Sigmoid colon (tissue), 7 donors: Measurements from ENCODE around the gene LRP8. TPM values are rescaled to one million over a fixed set of nuclear protein-coding genes. Genes with fewer than 3 reads are reported as not detected.
"Not testable (repeated sequence)": the region's sequence is repeated elsewhere in the genome, so short reads cannot be mapped to it uniquely, and the experiment has no call there.

Experiments used
- DNase-seq: peaks from one replicate; pipeline ENCODE4 v3.0.0-alpha.2; 2019
- H3K27ac ChIP-seq, 4 donors: fragments of 200-600 bp; sonication (generic); one replicate each; pipeline ENCODE4 v1.5.1; 2016 to 2019; ENCODE audit warnings: mild to moderate bottlenecking in 1 of 4
- H3K27me3 ChIP-seq, 3 donors: fragments of 200-600 bp; sonication (generic); one replicate each; pipeline ENCODE4 v1.5.1; 2019; ENCODE audit warnings: mild to moderate bottlenecking in 1 of 3
- H3K36me3 ChIP-seq, 4 donors: fragments of 200-600 bp; sonication (generic); one replicate each; pipeline ENCODE4 v1.5.1; 2016 to 2019
- H3K4me1 ChIP-seq, 4 donors: fragments of 200-600 bp; sonication (generic); one replicate each; pipeline ENCODE4 v1.5.1; 2017 to 2019
- H3K4me3 ChIP-seq, 4 donors: fragments of 200-600 bp; sonication (generic); one replicate each; pipeline ENCODE4 v1.5.1; 2017 to 2019; ENCODE audit warnings: mild to moderate bottlenecking in 2 of 4, moderate library complexity in 1 of 4
- H3K9me3 ChIP-seq, 4 donors: fragments of 200-600 bp in 3 of 4; sonication (generic) in 3 of 4; one replicate each; pipeline versions ENCODE4 v1.5.1 to v1.6.1; 2013 to 2019
- CTCF ChIP-seq, 4 experiments: fragments of 450-650 bp in 3 of 4; fragments of 200-600 bp in 1 of 4; IDR thresholded peaks; one replicate each; pipeline ENCODE4 v1.5.1; 2016 to 2019; ENCODE audit warnings: antibody characterized with exemption in 4 of 4, mild to moderate bottlenecking in 3 of 4, moderate library complexity in 2 of 4
- EP300 ChIP-seq, 4 donors: sonication (generic); formaldehyde crosslinking; IDR thresholded peaks; one replicate each; pipeline ENCODE4 v1.6.1; 2017; ENCODE audit warnings: antibody characterized with exemption in 4 of 4
- POLR2A ChIP-seq, 2 donors: fragments of 450-650 bp; IDR thresholded peaks; one replicate each; pipeline ENCODE4 v1.6.1; 2016; ENCODE audit warnings: antibody characterized with exemption in 2 of 2, mild to moderate bottlenecking in 2 of 2, moderate library complexity in 2 of 2
- POLR2AphosphoS5 ChIP-seq, 4 donors: sonication (generic); formaldehyde crosslinking; IDR thresholded peaks; one replicate each; pipeline ENCODE4 v1.6.1; 2017; ENCODE audit warnings: antibody characterized with exemption in 4 of 4
- WGBS, 2 donors: extraction: QIAGEN DNeasy Blood & Tissue Kit; methylation state at CpG; one replicate each; pipeline ENCODE4 v1.1.7; 2013; 5-methylcytosine and 5-hydroxymethylcytosine counted together
- intact Hi-C: fragments of 100-400 bp; cut with DNase I; formaldehyde crosslinking; loops from one replicate; pipeline ENCODE4 v1.15.1; 2023
- polyA plus RNA-seq, 3 donors: library from polyadenylated mRNA; stranded (reverse); fragments of 200-250 nt; gene quantifications; one replicate each; pipeline ENCODE4 v1.2.3, GENCODE V29; 2013
- total RNA-seq, 4 donors: library from RNA; depleted of rRNA; stranded (reverse); fragments of >200 nt; gene quantifications; one replicate each; pipeline ENCODE4 v1.1.0, GENCODE V29; 2016
- donor health status: healthy with polysubstance abuse.
- donor health status: Bipolar disorder and iron deficiency.
- donor health status: healthy.

Gene LRP8
- total and polyA plus RNA-seq, 7 donors = 0.69 to 7.8 (median 1.2) TPM

DNA sequence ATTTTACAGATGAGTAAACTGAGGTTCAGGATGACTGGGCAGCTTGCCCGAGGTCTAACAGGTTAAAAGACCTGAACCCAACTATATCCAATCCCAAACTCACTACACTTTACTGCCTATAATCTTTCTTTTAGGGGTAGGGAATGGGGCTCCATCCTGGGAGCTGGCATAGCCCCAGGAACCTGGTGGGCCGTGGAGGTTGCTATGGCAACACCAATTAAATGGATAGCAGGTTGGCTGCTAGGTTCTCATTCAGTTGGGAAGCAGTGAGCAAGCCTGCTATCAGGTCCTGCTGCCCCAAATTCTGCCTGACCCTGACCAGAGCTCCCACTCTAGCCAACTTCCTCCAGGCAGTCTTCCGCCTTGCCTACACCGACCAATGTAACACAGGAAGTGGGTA lies 40.9 kb downstream of the LRP8 start:
- WGBS, 2 donors = 85 to 87% methylated on average over 4 of the region's 4 CpGs
- intact Hi-C loops = no loop called here
- Histone ChIP-seq H3K27ac (no peak overlapping the region), H3K4me1 (no peaks in the 10 kb centered on the region), H3K27me3 (no peaks in the 10 kb centered on the region), H3K4me3 (no peak overlapping the region), H3K9me3 (no peaks in the 10 kb centered on the region), H3K36me3 (no peaks in the 10 kb centered on the region)
- no peak for DNase-seq
- TF ChIP-seq EP300 (IDR thresholded peaks at IDR 0.05) (no peak), POLR2AphosphoS5 (IDR thresholded peaks at IDR 0.05) (no peak), POLR2A (IDR thresholded peaks at IDR 0.05) (no peak), CTCF (IDR thresholded peaks at IDR 0.05) (no peak)

DNA sequence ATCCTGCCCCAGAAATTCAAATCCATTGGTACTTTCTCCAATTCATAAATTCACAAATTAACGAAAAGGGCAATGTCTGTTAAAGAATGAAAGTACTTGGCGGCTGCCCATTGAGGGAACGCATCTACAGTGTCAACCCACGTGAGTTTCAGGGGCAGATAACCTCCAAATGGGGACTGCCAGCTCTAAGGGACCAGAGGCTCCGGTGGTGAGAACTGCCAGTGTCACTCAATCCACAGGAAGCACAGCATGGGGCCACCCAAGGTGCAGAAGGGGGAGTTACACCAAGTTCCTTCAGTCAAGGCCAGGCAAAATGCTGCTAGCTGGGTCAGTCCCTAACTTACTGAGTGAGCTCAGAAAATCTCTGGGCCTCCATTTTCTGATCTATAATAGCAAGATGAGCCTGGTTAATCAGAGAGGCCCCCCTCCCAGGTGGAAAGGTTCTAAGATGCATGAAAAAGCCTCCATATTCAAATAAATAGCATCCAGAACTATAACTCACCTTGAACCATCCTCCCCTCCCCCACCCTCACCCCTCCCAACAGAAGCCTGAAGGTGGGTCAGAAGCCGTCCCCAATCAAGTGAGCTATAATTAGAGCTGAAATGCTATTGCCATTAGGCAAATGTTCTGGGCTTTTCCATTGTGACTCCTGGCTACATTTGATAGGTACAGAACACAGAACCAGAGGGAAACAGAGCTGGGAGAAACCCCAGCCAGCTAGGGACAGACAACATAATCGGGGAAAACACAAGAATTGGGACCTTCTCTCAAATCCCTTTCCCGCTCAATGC lies 41.7 kb downstream of the LRP8 start:
- Histone ChIP-seq H3K4me1 (no peaks in the 10 kb centered on the region), H3K27me3 (no peaks in the 10 kb centered on the region), H3K36me3 (no peaks in the 10 kb centered on the region), H3K4me3 (no peak overlapping the region), H3K27ac (no peak overlapping the region), H3K9me3 (no peaks in the 10 kb centered on the region)
- intact Hi-C loops = no loop called here
- 77 to 90% methylated on average over 8 of the region's 8 CpGs for WGBS, 2 donors
- no peak for DNase-seq
- TF ChIP-seq EP300 (IDR thresholded peaks at IDR 0.05) = no peak
- TF ChIP-seq CTCF (IDR thresholded peaks at IDR 0.05) = no peak
- no peak for TF ChIP-seq POLR2A (IDR thresholded peaks at IDR 0.05)
- TF ChIP-seq POLR2AphosphoS5 (IDR thresholded peaks at IDR 0.05) = no peak

DNA sequence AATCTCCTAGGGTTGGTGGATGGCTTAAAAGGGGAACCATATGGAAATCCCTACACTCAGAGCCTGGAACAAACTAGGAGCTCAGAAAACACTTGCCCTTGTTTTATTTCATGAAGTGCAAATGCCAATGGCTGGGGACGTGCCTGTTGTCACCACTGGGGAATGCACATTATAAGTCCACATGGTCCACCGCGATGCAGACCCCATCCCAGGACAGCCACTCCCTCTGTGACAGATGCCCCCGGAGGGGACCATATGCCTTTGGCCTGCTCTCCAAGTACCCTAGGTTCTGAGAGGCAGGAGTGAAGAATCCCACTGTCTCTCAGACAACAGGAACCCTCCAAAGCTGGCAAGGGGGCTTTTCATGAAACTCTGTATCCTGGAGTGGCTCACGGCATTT lies 42.3 kb downstream of the LRP8 start:
- Histone ChIP-seq H3K27me3 (no peaks in the 10 kb centered on the region), H3K36me3 (no peaks in the 10 kb centered on the region), H3K4me3 (no peak overlapping the region), H3K27ac (no peak overlapping the region), H3K9me3 (no peaks in the 10 kb centered on the region), H3K4me1 (no peaks in the 10 kb centered on the region)
- TF ChIP-seq CTCF (IDR thresholded peaks at IDR 0.05) = no peak
- TF ChIP-seq POLR2AphosphoS5 (IDR thresholded peaks at IDR 0.05) = no peak
- no peak for TF ChIP-seq EP300 (IDR thresholded peaks at IDR 0.05)
- no peak for TF ChIP-seq POLR2A (IDR thresholded peaks at IDR 0.05)
- WGBS, 2 donors = 87 to 93% methylated on average over 5 of the region's 5 CpGs
- intact Hi-C loops = no loop called here
- DNase-seq = no peak

- H3K9me3 ChIP-seq = no peaks in the 10 kb centered on the region
- intact Hi-C loops = no loop called here
- H3K27ac ChIP-seq = no peak overlapping the region
- no peaks in the 10 kb centered on the region for H3K36me3 ChIP-seq
- WGBS, 2 donors = 97 to 98% methylated on average over 8 of the region's 8 CpGs
- no peak for TF ChIP-seq EP300 (IDR thresholded peaks at IDR 0.05)
- TF ChIP-seq POLR2AphosphoS5 (IDR thresholded peaks at IDR 0.05) = no peak
- no peak for TF ChIP-seq CTCF (IDR thresholded peaks at IDR 0.05)
- TF ChIP-seq POLR2A (IDR thresholded peaks at IDR 0.05) = no peak
- DNase-seq = no peak
- H3K4me3 ChIP-seq = no peak overlapping the region
- no peaks in the 10 kb centered on the region for H3K27me3 ChIP-seq
- H3K4me1 ChIP-seq = no peaks in the 10 kb centered on the region
These were observed 43.4 kb downstream of the LRP8 start for GRCh38 chr1:53284224-53285020.

DNA sequence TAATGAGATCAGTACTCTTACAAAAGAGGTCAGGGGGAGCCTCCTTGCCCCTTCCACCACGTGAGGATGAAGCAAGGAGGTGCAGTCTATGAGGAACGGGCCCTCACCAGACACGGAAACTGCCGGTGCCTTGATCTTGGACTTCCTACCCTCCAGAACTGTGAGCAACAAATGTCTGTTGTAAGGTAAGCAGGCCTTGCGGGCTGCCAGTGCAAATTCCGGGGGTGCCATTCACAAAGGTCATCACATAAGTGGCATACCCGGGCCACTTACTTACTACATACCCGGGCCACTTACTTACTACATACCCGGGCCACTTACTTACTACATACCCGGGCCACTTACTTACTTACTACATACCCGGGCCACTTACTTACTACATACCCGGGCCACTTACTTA lies 44.7 kb downstream of the LRP8 start:
- DNase-seq, H3K27me3 ChIP-seq, H3K27ac ChIP-seq, intact Hi-C loops, H3K9me3 ChIP-seq, H3K36me3 ChIP-seq, H3K4me1 ChIP-seq, H3K4me3 ChIP-seq: not testable (repeated sequence)
- 97% methylated on average over 12 of the region's 12 CpGs for WGBS, 2 donors
